Measurements from ENCODE around the gene XPO5. TPM values are rescaled to one million over a fixed set of nuclear protein-coding genes. Genes with fewer than 3 reads are reported as not detected.

XPO5 gene
- total RNA-seq, 1 donor from 2014 or later, result 54.8 TPM

DNA sequence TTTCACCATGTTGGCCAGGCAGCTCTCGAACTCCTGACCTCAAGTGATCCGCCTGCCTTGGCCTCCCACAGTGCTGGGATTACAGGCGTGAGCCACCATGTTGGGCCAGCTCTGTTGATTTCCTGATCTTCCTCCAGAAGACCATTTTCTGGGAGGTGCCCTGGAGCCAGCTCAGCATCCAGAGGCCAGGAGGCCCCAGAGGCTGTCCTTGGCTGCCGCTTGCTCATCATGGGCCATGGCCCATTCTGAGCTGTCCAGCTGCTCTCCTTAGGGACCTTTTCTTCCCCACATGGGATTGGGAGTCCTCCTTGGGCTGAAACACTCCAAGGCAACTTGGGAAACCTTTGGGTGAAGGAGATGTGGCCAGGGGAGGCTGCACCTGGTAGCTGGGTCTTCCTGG, 81.1 kb downstream of the XPO5 start:
- Histone ChIP-seq H3K36me3 (ENCODE audit: control insufficient read depth, insufficient read depth, low read length) (no peaks in the 10 kb centered on the region), H3K27me3 (ENCODE audit: control insufficient read depth, insufficient read depth, low read length) (no peaks in the 10 kb centered on the region), H3K4me3 (ENCODE audit: low read depth, low read length) (no peak overlapping the region)
- TF ChIP-seq, protein P1, sequence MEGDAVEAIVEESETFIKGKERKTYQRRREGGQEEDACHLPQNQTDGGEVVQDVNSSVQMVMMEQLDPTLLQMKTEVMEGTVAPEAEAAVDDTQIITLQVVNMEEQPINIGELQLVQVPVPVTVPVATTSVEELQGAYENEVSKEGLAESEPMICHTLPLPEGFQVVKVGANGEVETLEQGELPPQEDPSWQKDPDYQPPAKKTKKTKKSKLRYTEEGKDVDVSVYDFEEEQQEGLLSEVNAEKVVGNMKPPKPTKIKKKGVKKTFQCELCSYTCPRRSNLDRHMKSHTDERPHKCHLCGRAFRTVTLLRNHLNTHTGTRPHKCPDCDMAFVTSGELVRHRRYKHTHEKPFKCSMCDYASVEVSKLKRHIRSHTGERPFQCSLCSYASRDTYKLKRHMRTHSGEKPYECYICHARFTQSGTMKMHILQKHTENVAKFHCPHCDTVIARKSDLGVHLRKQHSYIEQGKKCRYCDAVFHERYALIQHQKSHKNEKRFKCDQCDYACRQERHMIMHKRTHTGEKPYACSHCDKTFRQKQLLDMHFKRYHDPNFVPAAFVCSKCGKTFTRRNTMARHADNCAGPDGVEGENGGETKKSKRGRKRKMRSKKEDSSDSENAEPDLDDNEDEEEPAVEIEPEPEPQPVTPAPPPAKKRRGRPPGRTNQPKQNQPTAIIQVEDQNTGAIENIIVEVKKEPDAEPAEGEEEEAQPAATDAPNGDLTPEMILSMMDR (IDR thresholded peaks at IDR 0.05; ENCODE audit: insufficient read depth, low read length, poor library complexity, severe bottlenecking), result no peak
- no peak for DNase-seq (ENCODE audit: low read depth)

DNA sequence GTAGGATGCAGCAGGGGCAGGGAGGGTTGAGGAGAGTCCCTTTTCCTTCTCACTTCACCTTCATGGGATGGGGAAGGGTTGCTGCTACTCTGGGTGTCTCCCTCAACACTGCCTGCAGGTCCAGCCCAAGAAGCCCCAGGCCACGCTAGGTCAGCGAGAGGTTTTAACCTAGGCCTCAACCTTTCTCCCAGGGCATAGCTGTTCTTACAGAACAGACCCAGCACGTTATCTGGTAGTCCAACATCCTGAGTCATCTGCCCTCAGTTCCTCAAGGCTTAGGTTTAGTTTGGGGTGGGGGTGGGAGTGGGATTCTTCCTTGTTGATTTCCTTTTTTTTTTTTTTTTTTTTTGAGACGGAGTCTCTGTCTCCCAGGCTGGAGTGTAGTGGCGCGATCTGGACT, 81.5 kb downstream of the XPO5 start:
- Histone ChIP-seq H3K4me3 (ENCODE audit: low read depth, low read length) (no peak overlapping the region), H3K36me3 (ENCODE audit: control insufficient read depth, insufficient read depth, low read length) (no peaks in the 10 kb centered on the region), H3K27me3 (ENCODE audit: control insufficient read depth, insufficient read depth, low read length) (no peaks in the 10 kb centered on the region)
- TF ChIP-seq, protein P1 (IDR thresholded peaks at IDR 0.05; ENCODE audit: insufficient read depth, low read length, poor library complexity, severe bottlenecking), result no peak
- DNase-seq (ENCODE audit: low read depth), result no peak

DNA sequence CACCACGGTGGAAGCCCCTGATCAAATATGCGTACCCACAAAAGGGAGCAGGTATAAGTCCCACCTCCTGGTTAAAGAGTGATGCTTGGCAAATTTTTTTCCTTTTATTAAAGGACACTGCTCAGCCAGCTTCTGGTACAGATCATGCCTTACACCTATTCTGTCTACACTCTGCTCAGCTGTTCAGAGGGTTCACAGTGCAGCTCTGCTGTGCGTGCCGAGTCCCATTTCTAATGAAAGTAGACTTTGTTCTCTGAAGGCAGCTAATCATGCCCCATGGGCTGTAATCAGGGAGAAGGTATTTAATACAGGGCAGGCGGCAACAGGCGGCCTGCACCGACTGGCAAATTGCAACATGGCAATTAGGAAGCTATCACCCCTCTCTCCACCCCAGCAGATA, 82.0 kb downstream of the XPO5 start:
- no peak for DNase-seq (ENCODE audit: low read depth)
- TF ChIP-seq, protein P1 (IDR thresholded peaks at IDR 0.05; ENCODE audit: insufficient read depth, low read length, poor library complexity, severe bottlenecking), result no peak
- H3K36me3 ChIP-seq (ENCODE audit: control insufficient read depth, insufficient read depth, low read length), result no peaks in the 10 kb centered on the region
- no peaks in the 10 kb centered on the region for H3K27me3 ChIP-seq (ENCODE audit: control insufficient read depth, insufficient read depth, low read length)
- H3K4me3 ChIP-seq (ENCODE audit: low read depth, low read length), result no peak overlapping the region

DNA sequence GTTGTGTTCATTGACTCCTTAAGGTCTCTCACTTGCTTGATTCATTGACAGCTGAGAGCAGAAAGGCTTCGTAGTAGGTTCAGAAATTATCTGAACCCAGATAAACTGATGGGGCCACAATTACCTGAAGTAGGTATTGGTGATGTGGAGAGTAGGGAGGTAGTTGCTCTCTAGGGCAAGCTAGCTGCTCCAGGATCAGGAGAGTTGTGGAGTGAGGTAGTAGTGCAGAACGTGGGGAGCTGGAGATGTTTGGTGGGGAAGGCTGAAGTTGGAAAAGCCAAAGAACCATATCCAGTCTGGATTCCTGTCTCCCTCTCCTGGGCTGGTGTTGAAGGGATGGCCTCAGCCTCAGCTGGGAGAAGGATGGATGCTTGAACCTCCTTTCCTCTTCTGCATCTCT, 82.6 kb downstream of the XPO5 start:
- H3K27me3 ChIP-seq (ENCODE audit: control insufficient read depth, insufficient read depth, low read length), result no peaks in the 10 kb centered on the region
- TF ChIP-seq, protein P1 (IDR thresholded peaks at IDR 0.05; ENCODE audit: insufficient read depth, low read length, poor library complexity, severe bottlenecking), result no peak
- no peaks in the 10 kb centered on the region for H3K36me3 ChIP-seq (ENCODE audit: control insufficient read depth, insufficient read depth, low read length)
- DNase-seq (ENCODE audit: low read depth), result no peak
- H3K4me3 ChIP-seq (ENCODE audit: low read depth, low read length), result no peak overlapping the region

DNA sequence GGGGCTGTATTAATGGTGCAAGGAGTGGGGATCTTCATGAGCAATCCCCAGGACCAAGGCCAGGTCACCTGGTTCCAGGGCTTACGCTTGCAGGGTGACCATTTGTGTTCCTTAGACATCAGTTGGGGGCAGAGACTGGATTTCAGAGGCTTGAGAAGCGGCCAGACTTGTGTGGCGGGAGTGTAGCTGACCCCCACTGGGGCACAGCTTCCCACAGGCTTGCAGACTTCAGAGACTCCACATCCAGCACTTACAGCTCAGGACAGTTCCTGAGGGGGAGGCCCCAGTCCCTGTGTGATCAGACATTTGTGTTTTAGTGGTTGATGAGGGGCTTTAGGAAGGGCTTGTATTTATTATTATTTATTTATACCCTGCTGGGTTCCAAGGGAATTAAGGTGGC, 83.2 kb downstream of the XPO5 start:
- H3K27me3 ChIP-seq (ENCODE audit: control insufficient read depth, insufficient read depth, low read length), result no peaks in the 10 kb centered on the region
- DNase-seq (ENCODE audit: low read depth), result no peak
- H3K4me3 ChIP-seq (ENCODE audit: low read depth, low read length), result no peak overlapping the region
- TF ChIP-seq, protein P1 (IDR thresholded peaks at IDR 0.05; ENCODE audit: insufficient read depth, low read length, poor library complexity, severe bottlenecking), result no peak
- no peaks in the 10 kb centered on the region for H3K36me3 ChIP-seq (ENCODE audit: control insufficient read depth, insufficient read depth, low read length)

Data from kidney epithelial cell (primary cell).